HepG2 (cell line): ENCODE measurements around the gene TCF7L2. TPM values are rescaled to one million over a fixed set of nuclear protein-coding genes. Genes with fewer than 3 reads are reported as not detected.

Experiments used
- CSRNP1 ChIP-seq: sonication (generic); formaldehyde crosslinking; IDR thresholded peaks from 2 replicates; pipeline ENCODE4 v1.8.1; 2023; ENCODE audit warnings: mild to moderate bottlenecking, missing genetic modification reagents
- IKZF5 ChIP-seq: IDR thresholded peaks from 2 replicates; pipeline ENCODE4 v1.6.1; 2018; ENCODE audit warnings: missing genetic modification reagents, mild to moderate bottlenecking, missing compliant biosample characterization
- KLF9 ChIP-seq: IDR thresholded peaks from 2 replicates; pipeline ENCODE4 v1.6.1; 2016; ENCODE audit warnings: low read depth
- LRRFIP1 ChIP-seq: sonication (generic); formaldehyde crosslinking; conservative IDR thresholded peaks from 2 replicates; pipeline ENCODE4 v1.4.0; 2020; ENCODE audit warnings: missing genetic modification reagents
- MTERF4 ChIP-seq: sonication (generic); formaldehyde crosslinking; IDR thresholded peaks from 2 replicates; pipeline ENCODE4 v1.8.0; 2023; ENCODE audit warnings: mild to moderate bottlenecking, missing genetic modification reagents
- NR1H2 ChIP-seq: sonication (generic); formaldehyde crosslinking; IDR thresholded peaks from 2 replicates; pipeline ENCODE4 v1.8.1; 2022; ENCODE audit warnings: low read depth, missing genetic modification reagents, borderline replicate concordance
- PHF21A ChIP-seq: sonication (generic); formaldehyde crosslinking; IDR thresholded peaks from 2 replicates; pipeline ENCODE4 v1.5.0; 2020; ENCODE audit warnings: mild to moderate bottlenecking, missing genetic modification reagents
- PHF8 ChIP-seq: sonication (generic); formaldehyde crosslinking; IDR thresholded peaks from 2 replicates; pipeline ENCODE4 v1.5.0; 2020; ENCODE audit warnings: missing genetic modification reagents
- THAP9 ChIP-seq: sonication (generic); formaldehyde crosslinking; IDR thresholded peaks from 2 replicates; pipeline ENCODE4; 2020; ENCODE audit warnings: missing genetic modification reagents, mild to moderate bottlenecking, borderline replicate concordance
- XBP1 ChIP-seq: sonication (generic); formaldehyde crosslinking; IDR thresholded peaks from 2 replicates; pipeline ENCODE4 v1.5.0; 2020; ENCODE audit warnings: missing genetic modification reagents
- ZBTB39 ChIP-seq: sonication (generic); formaldehyde crosslinking; IDR thresholded peaks from 2 replicates; pipeline ENCODE4 v1.5.0; 2020; ENCODE audit warnings: missing genetic modification reagents
- ZBTB42 ChIP-seq: sonication (generic); formaldehyde crosslinking; IDR thresholded peaks from 2 replicates; pipeline ENCODE4 v1.5.0; 2020; ENCODE audit warnings: mild to moderate bottlenecking, missing genetic modification reagents
- ZFP1 ChIP-seq: IDR thresholded peaks from 2 replicates; pipeline ENCODE4 v1.6.1; 2016
- ZNF44 ChIP-seq: sonication (generic); formaldehyde crosslinking; IDR thresholded peaks from 2 replicates; pipeline ENCODE4 v1.5.1; 2020; ENCODE audit warnings: mild to moderate bottlenecking, missing genetic modification reagents
- ZNF460 ChIP-seq: sonication (generic); formaldehyde crosslinking; IDR thresholded peaks from 2 replicates; pipeline ENCODE4 v1.5.1; 2020; ENCODE audit warnings: missing genetic modification reagents, mild to moderate bottlenecking, borderline replicate concordance
- ZNF547 ChIP-seq: sonication (generic); formaldehyde crosslinking; IDR thresholded peaks from 2 replicates; pipeline ENCODE4 v1.5.1; 2020; ENCODE audit warnings: mild to moderate bottlenecking, missing genetic modification reagents
- ZNF644 ChIP-seq: IDR thresholded peaks from 2 replicates; pipeline ENCODE4 v1.6.1; 2016; ENCODE audit warnings: low read depth
- polyA plus RNA-seq, 8 experiments: library from polyadenylated mRNA; depleted of rRNA in 3 of 8; stranded (reverse) in 7 of 8; unstranded in 1 of 8; fragments of >200 nt; fragmentation: Illumina TruSeq in 4 of 8; extraction: Trizol in 4 of 8; gene quantifications; 2 replicates each; pipeline versions ENCODE4 v1.2.1 to v1.2.3, GENCODE V29; 2011 to 2016; ENCODE audit warnings: low read depth in 4 of 8, missing spikeins in 1 of 8, mixed read lengths in 1 of 8; ENCODE audit not compliant: insufficient read depth in 1 of 8
- total RNA-seq, 5 experiments: library from RNA; depleted of rRNA; stranded (reverse); fragments of >200 nt; fragmentation: Illumina TruSeq; extraction: Trizol; gene quantifications; 2 replicates each; pipeline ENCODE4 v1.2.3, GENCODE V29; 2016; ENCODE audit warnings: low read depth in 1 of 5

TCF7L2 gene
- total and polyA plus RNA-seq, 2 of the 13 experiments (the other 11 are each of a cell fraction or from before 2014, with no cell fraction given), result 3.9 to 13.7 TPM

- TF ChIP-seq THAP9 (CRISPR knock-in tag) (no peak), ZNF460 (CRISPR knock-in tag) (no peak), ZBTB42 (no peak), ZFP1 (CRISPR knock-in tag) (0 out of 2 replicates have a peak, but pooled peaks have one; percentile 15), PHF8 (CRISPR knock-in tag) (no peak), KLF9 (CRISPR knock-in tag) (no peak), CSRNP1 (CRISPR knock-in tag) (no peak), LRRFIP1 (CRISPR knock-in tag) (no peak), IKZF5 (0 out of 2 replicates have a peak, but pooled peaks have one; percentile 35), ZBTB39 (CRISPR knock-in tag) (no peak), ZNF547 (CRISPR knock-in tag) (no peak), ZNF44 (CRISPR knock-in tag) (no peak), NR1H2 (CRISPR knock-in tag) (no peak), ZNF644 (CRISPR knock-in tag) (peak; percentile 26; the same call in 1 of the 2 replicates), MTERF4 (CRISPR knock-in tag) (no peak), PHF21A (CRISPR knock-in tag) (peak; percentile 68; the same call in 1 of the 2 replicates), XBP1 (CRISPR knock-in tag) (no peak)
Measured at GRCh38 chr10:113093188-113094113, 143.4 kb downstream of the TCF7L2 start (continued).
